Stimulated activated naive B cell treated with anti-CD40 and anti-IgM and Interleukin-4, amounts not matched to agents 10 μg/mL and 1 μg/mL and 100 μg/mL, for 72 hours (primary cell): ENCODE results near the gene TNFRSF19.

Experiments used
- ATAC-seq, 2 donors: fragments of 150-1000 bp; cut with Tn5 transposase; replicated peaks; 2 replicates each; pipeline ENCODE4 v1.10.0; 2021; ENCODE audit warnings: moderate library complexity in 1 of 2
- DNase-seq: peaks from one replicate; pipeline ENCODE4 v3.0.0; 2021
- H3K27ac Mint-ChIP-seq: one replicate; pipeline ENCODE4 v1.8.0; 2022; ENCODE audit warnings: mild to moderate bottlenecking, mixed read lengths
- H3K27me3 Mint-ChIP-seq, 2 donors: one replicate each; pipeline ENCODE4 v1.8.0; 2022; ENCODE audit warnings: mixed read lengths in 2 of 2
- H3K36me3 Mint-ChIP-seq, 2 donors: one replicate each; pipeline ENCODE4 v1.8.0; 2022; ENCODE audit warnings: mixed read lengths in 2 of 2, mild to moderate bottlenecking in 1 of 2
- H3K4me1 Mint-ChIP-seq, 2 donors: one replicate each; pipeline ENCODE4 v1.8.0; 2022; ENCODE audit warnings: mixed read lengths in 2 of 2, mild to moderate bottlenecking in 1 of 2
- H3K4me3 Mint-ChIP-seq, 2 donors: one replicate each; pipeline ENCODE4 v1.8.0; 2022; ENCODE audit warnings: mild to moderate bottlenecking in 2 of 2, mixed read lengths in 2 of 2, moderate library complexity in 1 of 2
- H3K9me3 Mint-ChIP-seq, 2 donors: one replicate each; pipeline ENCODE4 v1.8.0; 2022; ENCODE audit warnings: mixed read lengths in 2 of 2, mild to moderate bottlenecking in 1 of 2

Gene TNFRSF19

GRCh38 chr13:23605831-23606230, 35.6 kb downstream of the TNFRSF19 start:
- no peaks in the 10 kb centered on the region for H3K36me3 Mint-ChIP-seq
- no peak overlapping the region for H3K27ac Mint-ChIP-seq
- ATAC-seq = no peak
- no peak for DNase-seq
- peaks cover 10 to 18% of the 10 kb centered on the region in 2 donors for H3K4me1 Mint-ChIP-seq
- H3K4me3 Mint-ChIP-seq = no peak overlapping the region
- H3K27me3 Mint-ChIP-seq = peaks cover 0 to 11% of the 10 kb centered on the region in 2 donors
- no peaks in the 10 kb centered on the region for H3K9me3 Mint-ChIP-seq

GRCh38 chr13:23608138-23608537, 37.9 kb downstream of the TNFRSF19 start:
- no peak for ATAC-seq

GRCh38 chr13:23608701-23609413, 38.6 kb downstream of the TNFRSF19 start:
- peak; percentile 16 to 35 for ATAC-seq
- Mint-ChIP-seq H3K4me3 (peak overlapping the region; percentile 49 to 50), H3K9me3 (no peaks in the 10 kb centered on the region), H3K27me3 (peaks cover 5 to 6% of the 10 kb centered on the region in 2 donors), H3K36me3 (no peaks in the 10 kb centered on the region), H3K27ac (no peak overlapping the region), H3K4me1 (peaks cover 14 to 22% of the 10 kb centered on the region in 2 donors)
- DNase-seq = no peak

More at GRCh38 chr13:23608138-23608537, 37.9 kb downstream of the TNFRSF19 start:
- no peak overlapping the region for H3K4me3 Mint-ChIP-seq
- no peaks in the 10 kb centered on the region for H3K36me3 Mint-ChIP-seq
- peaks cover under 1 to 5% of the 10 kb centered on the region in 2 donors for H3K27me3 Mint-ChIP-seq
- DNase-seq = no peak
- H3K9me3 Mint-ChIP-seq = no peaks in the 10 kb centered on the region
- H3K27ac Mint-ChIP-seq = no peak overlapping the region
- H3K4me1 Mint-ChIP-seq = peaks cover 14 to 22% of the 10 kb centered on the region in 2 donors

DNA sequence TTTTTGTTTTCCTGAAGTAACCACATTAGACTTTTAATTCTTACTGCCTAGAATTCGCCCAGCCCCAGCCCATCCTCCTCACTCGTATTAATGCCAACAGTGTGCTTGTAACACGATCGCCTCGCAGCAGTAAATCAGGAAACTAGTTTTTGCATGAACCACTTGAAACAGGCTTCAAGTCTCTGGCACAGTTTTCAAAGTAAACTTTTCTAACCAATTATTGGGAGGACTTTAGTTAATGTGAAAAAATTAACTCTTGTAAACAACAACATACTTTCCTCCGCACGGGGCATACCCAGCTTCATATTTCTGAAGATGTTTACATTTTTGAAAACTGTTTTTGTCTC, 39.2 kb downstream of the TNFRSF19 start:
- Mint-ChIP-seq H3K36me3 (no peaks in the 10 kb centered on the region), H3K27me3 (peaks cover 6 to 8% of the 10 kb centered on the region in 2 donors), H3K27ac (no peak overlapping the region)

GRCh38 chr13:23609874-23610576, 39.8 kb downstream of the TNFRSF19 start:
- H3K36me3 Mint-ChIP-seq = no peaks in the 10 kb centered on the region
- H3K4me3 Mint-ChIP-seq = peak overlapping the region; percentile 50 to 57
- peaks cover 14 to 22% of the 10 kb centered on the region in 2 donors for H3K4me1 Mint-ChIP-seq
- peaks cover 6 to 8% of the 10 kb centered on the region in 2 donors for H3K27me3 Mint-ChIP-seq
- no peak for DNase-seq
- no peak overlapping the region for H3K27ac Mint-ChIP-seq
- peak; percentile 54 to 68 for ATAC-seq
- no peaks in the 10 kb centered on the region for H3K9me3 Mint-ChIP-seq

More for the DNA sequence above, 39.2 kb downstream of the TNFRSF19 start:
- peaks cover 14 to 22% of the 10 kb centered on the region in 2 donors for H3K4me1 Mint-ChIP-seq
- H3K9me3 Mint-ChIP-seq = no peaks in the 10 kb centered on the region
- DNase-seq (no peak), ATAC-seq (peak; percentile 22 to 33)
- H3K4me3 Mint-ChIP-seq = peak overlapping the region; percentile 49 to 50

DNA sequence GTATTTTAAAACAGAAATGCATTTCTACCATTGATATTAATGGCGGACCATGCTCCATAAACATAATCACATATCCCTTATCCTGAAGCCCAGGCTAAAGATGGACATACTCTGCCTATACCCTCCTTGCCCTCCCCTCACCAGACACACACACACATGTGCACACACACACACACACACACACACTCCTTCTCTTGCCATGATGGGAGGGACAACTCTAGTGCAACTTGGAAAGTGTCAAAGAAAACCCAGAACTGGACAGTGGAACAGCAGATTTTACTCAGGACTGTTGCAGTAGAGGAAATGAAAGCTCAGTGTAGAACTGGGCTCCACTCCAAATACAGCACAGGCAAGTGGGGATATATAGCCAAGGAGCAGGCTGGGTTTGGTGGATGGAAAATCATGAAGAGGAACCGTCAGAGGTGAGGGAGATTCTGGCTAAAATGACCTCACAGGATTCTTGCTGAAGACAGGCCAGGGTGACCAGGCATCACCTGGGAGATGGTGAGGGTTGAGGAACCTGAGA, 40.8 kb downstream of the TNFRSF19 start:
- peak; percentile 43 to 44 for ATAC-seq
- H3K4me1 Mint-ChIP-seq = peaks cover 14 to 22% of the 10 kb centered on the region in 2 donors
- no peak overlapping the region for H3K4me3 Mint-ChIP-seq
- no peak for DNase-seq
- H3K36me3 Mint-ChIP-seq = no peaks in the 10 kb centered on the region
- peaks cover 3 to 6% of the 10 kb centered on the region in 2 donors for H3K27me3 Mint-ChIP-seq
- no peak overlapping the region for H3K27ac Mint-ChIP-seq
- H3K9me3 Mint-ChIP-seq = no peaks in the 10 kb centered on the region

- H3K36me3 Mint-ChIP-seq = no peaks in the 10 kb centered on the region
- DNase-seq (no peak), ATAC-seq (no peak)
- H3K9me3 Mint-ChIP-seq = no peaks in the 10 kb centered on the region
- H3K4me1 Mint-ChIP-seq = peaks cover 14 to 22% of the 10 kb centered on the region in 2 donors
- H3K27ac Mint-ChIP-seq = no peak overlapping the region
- no peak overlapping the region for H3K4me3 Mint-ChIP-seq
- peaks cover 3 to 11% of the 10 kb centered on the region in 2 donors for H3K27me3 Mint-ChIP-seq
Observed at GRCh38 chr13:23612182-23612581, 42.0 kb downstream of the TNFRSF19 start.

GRCh38 chr13:23612731-23613130, 42.5 kb downstream of the TNFRSF19 start:
- Mint-ChIP-seq H3K4me3 (no peak overlapping the region), H3K36me3 (no peaks in the 10 kb centered on the region), H3K27me3 (peaks cover 3 to 15% of the 10 kb centered on the region in 2 donors), H3K4me1 (peaks cover 14 to 22% of the 10 kb centered on the region in 2 donors), H3K9me3 (no peaks in the 10 kb centered on the region), H3K27ac (no peak overlapping the region)
- DNase-seq = no peak
- no peak for ATAC-seq

GRCh38 chr13:23613596-23613995, 43.4 kb downstream of the TNFRSF19 start:
- ATAC-seq = no peak
- no peak overlapping the region for H3K4me3 Mint-ChIP-seq
- no peaks in the 10 kb centered on the region for H3K36me3 Mint-ChIP-seq
- no peaks in the 10 kb centered on the region for H3K9me3 Mint-ChIP-seq
- DNase-seq = no peak
- H3K27ac Mint-ChIP-seq = no peak overlapping the region
- peaks cover 14 to 21% of the 10 kb centered on the region in 2 donors for H3K4me1 Mint-ChIP-seq
- H3K27me3 Mint-ChIP-seq = peaks cover 3 to 15% of the 10 kb centered on the region in 2 donors

DNA sequence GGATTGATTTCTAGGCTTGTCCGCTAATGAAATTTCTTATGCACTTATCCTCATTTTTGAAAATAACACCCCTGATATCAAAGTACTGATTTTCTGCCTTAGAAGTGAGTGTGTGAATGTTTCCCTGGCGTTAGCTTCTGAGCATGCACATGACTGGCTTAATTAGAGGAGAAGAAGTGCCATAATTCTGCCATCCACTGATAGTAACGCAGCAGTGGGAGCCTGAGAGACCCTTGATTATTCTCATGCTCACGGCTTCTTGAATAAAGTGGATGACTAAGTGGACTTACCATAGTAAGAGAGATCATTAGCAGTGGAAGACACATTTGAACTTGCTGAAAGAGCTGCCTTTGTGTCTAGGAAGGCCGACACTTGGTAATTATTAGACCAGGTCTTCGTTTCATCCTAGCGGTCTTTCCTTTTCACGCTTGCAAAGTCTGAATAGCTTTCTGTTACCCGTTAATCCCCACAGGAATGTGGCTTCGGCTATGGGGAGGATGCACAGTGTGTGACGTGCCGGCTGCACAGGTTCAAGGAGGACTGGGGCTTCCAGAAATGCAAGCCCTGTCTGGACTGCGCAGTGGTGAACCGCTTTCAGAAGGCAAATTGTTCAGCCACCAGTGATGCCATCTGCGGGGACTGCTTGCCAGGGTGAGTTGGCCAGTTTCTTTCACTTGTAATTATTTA, 45.3 kb downstream of the TNFRSF19 start:
- Mint-ChIP-seq H3K9me3 (no peaks in the 10 kb centered on the region), H3K4me1 (peaks cover 4 to 6% of the 10 kb centered on the region in 2 donors)

GRCh38 chr13:23616228-23616627, 46.0 kb downstream of the TNFRSF19 start:
- DNase-seq (no peak), ATAC-seq (no peak)
- H3K4me1 Mint-ChIP-seq = peaks cover under 1% of the 10 kb centered on the region in 2 donors
- H3K9me3 Mint-ChIP-seq = no peaks in the 10 kb centered on the region
- H3K27ac Mint-ChIP-seq = no peak overlapping the region
- H3K36me3 Mint-ChIP-seq = no peaks in the 10 kb centered on the region
- no peak overlapping the region for H3K4me3 Mint-ChIP-seq
- peaks cover 3 to 15% of the 10 kb centered on the region in 2 donors for H3K27me3 Mint-ChIP-seq

More for the DNA sequence above, 45.3 kb downstream of the TNFRSF19 start:
- Mint-ChIP-seq H3K27me3 (peaks cover 3 to 15% of the 10 kb centered on the region in 2 donors), H3K4me3 (no peak overlapping the region), H3K36me3 (no peaks in the 10 kb centered on the region), H3K27ac (no peak overlapping the region)
- DNase-seq (no peak), ATAC-seq (no peak)

GRCh38 chr13:23617551-23618024, 47.4 kb downstream of the TNFRSF19 start:
- no peak for DNase-seq
- Mint-ChIP-seq H3K4me1 (no peaks in the 10 kb centered on the region), H3K36me3 (no peaks in the 10 kb centered on the region), H3K27me3 (peaks cover 3 to 15% of the 10 kb centered on the region in 2 donors), H3K27ac (no peak overlapping the region), H3K4me3 (no peak overlapping the region), H3K9me3 (no peaks in the 10 kb centered on the region)
- no peak for ATAC-seq

GRCh38 chr13:23618341-23618740, 48.1 kb downstream of the TNFRSF19 start:
- ATAC-seq (no peak), DNase-seq (no peak)
- Mint-ChIP-seq H3K4me3 (no peak overlapping the region), H3K36me3 (no peaks in the 10 kb centered on the region), H3K4me1 (no peaks in the 10 kb centered on the region), H3K9me3 (no peaks in the 10 kb centered on the region), H3K27ac (no peak overlapping the region), H3K27me3 (peaks cover 8 to 13% of the 10 kb centered on the region in 2 donors)
